Measurements from ENCODE around the gene LDB3.

LDB3 gene

GRCh38 chr10:86651631-86652331 lies 16.5 kb upstream of the LDB3 start:
- Histone ChIP-seq H3K27me3 (ENCODE audit: control insufficient read depth, low read length) (no peaks in the 10 kb centered on the region), H3F3A (ENCODE audit: control insufficient read depth, insufficient read depth) (no peaks in the 10 kb centered on the region), H3K4me2 (ENCODE audit: low read length) (no peak overlapping the region), H4K20me1 (ENCODE audit: control insufficient read depth, insufficient read depth, low read depth, low read length) (no peaks in the 10 kb centered on the region), H3K4me1 (ENCODE audit: control insufficient read depth, low read length) (no peaks in the 10 kb centered on the region), H3K9me2 (replicated peaks; ENCODE audit: control insufficient read depth, low read length) (no peaks in the 10 kb centered on the region), H3K79me2 (ENCODE audit: control insufficient read depth, low read length) (no peaks in the 10 kb centered on the region), H3K4me3 (ENCODE audit: low read length) (no peak overlapping the region), H3K9me3 (ENCODE audit: control insufficient read depth, insufficient read depth, low read length) (no peaks in the 10 kb centered on the region), H3K36me3 (ENCODE audit: control insufficient read depth, low read length) (no peaks in the 10 kb centered on the region), H3K27ac (ENCODE audit: low read depth, low read length) (no peak overlapping the region)
- TF ChIP-seq EZH2phosphoT487 (IDR thresholded peaks at IDR 0.05; ENCODE audit: borderline replicate concordance, low read length) (no peak), CTCF (IDR thresholded peaks at IDR 0.05; ENCODE audit: low read depth, low read length, poor library complexity, severe bottlenecking) (no peak)

GRCh38 chr10:86652361-86653202 lies 15.7 kb upstream of the LDB3 start:
- no peaks in the 10 kb centered on the region for H3K4me1 ChIP-seq (ENCODE audit: control insufficient read depth, low read length)
- H3K36me3 ChIP-seq (ENCODE audit: control insufficient read depth, low read length) = no peaks in the 10 kb centered on the region
- no peaks in the 10 kb centered on the region for H3F3A ChIP-seq (ENCODE audit: control insufficient read depth, insufficient read depth)
- H3K27me3 ChIP-seq (ENCODE audit: control insufficient read depth, low read length) = no peaks in the 10 kb centered on the region
- H3K4me3 ChIP-seq (ENCODE audit: low read length) = no peak overlapping the region
- no peaks in the 10 kb centered on the region for H3K9me3 ChIP-seq (ENCODE audit: control insufficient read depth, insufficient read depth, low read length)
- no peak overlapping the region for H3K4me2 ChIP-seq (ENCODE audit: low read length)
- no peaks in the 10 kb centered on the region for H3K79me2 ChIP-seq (ENCODE audit: control insufficient read depth, low read length)
- H3K27ac ChIP-seq (ENCODE audit: low read depth, low read length) = no peak overlapping the region
- no peak for TF ChIP-seq EZH2phosphoT487 (IDR thresholded peaks at IDR 0.05; ENCODE audit: borderline replicate concordance, low read length)
- H4K20me1 ChIP-seq (ENCODE audit: control insufficient read depth, insufficient read depth, low read depth, low read length) = no peaks in the 10 kb centered on the region
- H3K9me2 ChIP-seq (replicated peaks; ENCODE audit: control insufficient read depth, low read length) = no peaks in the 10 kb centered on the region

GRCh38 chr10:86653379-86653778 lies 14.9 kb upstream of the LDB3 start:
- Histone ChIP-seq H3K79me2 (ENCODE audit: control insufficient read depth, low read length) (no peaks in the 10 kb centered on the region), H3K27ac (ENCODE audit: low read depth, low read length) (no peak overlapping the region), H3K27me3 (ENCODE audit: control insufficient read depth, low read length) (no peaks in the 10 kb centered on the region), H3K9me2 (replicated peaks; ENCODE audit: control insufficient read depth, low read length) (no peaks in the 10 kb centered on the region), H3K36me3 (ENCODE audit: control insufficient read depth, low read length) (no peaks in the 10 kb centered on the region), H3F3A (ENCODE audit: control insufficient read depth, insufficient read depth) (no peaks in the 10 kb centered on the region), H3K9me3 (ENCODE audit: control insufficient read depth, insufficient read depth, low read length) (no peaks in the 10 kb centered on the region), H3K4me1 (ENCODE audit: control insufficient read depth, low read length) (no peaks in the 10 kb centered on the region), H3K4me2 (ENCODE audit: low read length) (no peak overlapping the region), H3K4me3 (ENCODE audit: low read length) (no peak overlapping the region), H4K20me1 (ENCODE audit: control insufficient read depth, insufficient read depth, low read depth, low read length) (no peaks in the 10 kb centered on the region)
- TF ChIP-seq EZH2phosphoT487 (IDR thresholded peaks at IDR 0.05; ENCODE audit: borderline replicate concordance, low read length) (no peak), CTCF (IDR thresholded peaks at IDR 0.05; ENCODE audit: low read depth, low read length, poor library complexity, severe bottlenecking) (no peak)

GRCh38 chr10:86653987-86654386 lies 14.3 kb upstream of the LDB3 start:
- no peaks in the 10 kb centered on the region for H3K27me3 ChIP-seq (ENCODE audit: control insufficient read depth, low read length)
- H3K4me3 ChIP-seq (ENCODE audit: low read length) = no peak overlapping the region
- H4K20me1 ChIP-seq (ENCODE audit: control insufficient read depth, insufficient read depth, low read depth, low read length) = no peaks in the 10 kb centered on the region
- no peaks in the 10 kb centered on the region for H3K4me1 ChIP-seq (ENCODE audit: control insufficient read depth, low read length)
- H3F3A ChIP-seq (ENCODE audit: control insufficient read depth, insufficient read depth) = no peaks in the 10 kb centered on the region
- H3K9me3 ChIP-seq (ENCODE audit: control insufficient read depth, insufficient read depth, low read length) = no peaks in the 10 kb centered on the region
- H3K4me2 ChIP-seq (ENCODE audit: low read length) = no peak overlapping the region
- no peak for TF ChIP-seq CTCF (IDR thresholded peaks at IDR 0.05; ENCODE audit: low read depth, low read length, poor library complexity, severe bottlenecking)
- no peak for TF ChIP-seq EZH2phosphoT487 (IDR thresholded peaks at IDR 0.05; ENCODE audit: borderline replicate concordance, low read length)
- H3K36me3 ChIP-seq (ENCODE audit: control insufficient read depth, low read length) = no peaks in the 10 kb centered on the region
- H3K27ac ChIP-seq (ENCODE audit: low read depth, low read length) = no peak overlapping the region
- H3K9me2 ChIP-seq (replicated peaks; ENCODE audit: control insufficient read depth, low read length) = no peaks in the 10 kb centered on the region
- no peaks in the 10 kb centered on the region for H3K79me2 ChIP-seq (ENCODE audit: control insufficient read depth, low read length)

Measured in DOHH2 (cell line).